OCI-LY1 (cell line): ENCODE data around the gene NOTCH2.

Source experiments
- H2AFZ ChIP-seq: fragments of 200-600 bp; sonication (generic), shearing (Covaris generic); 2 replicates; pipeline ENCODE4 v1.6.0; 2014; ENCODE audit warnings: antibody characterized with exemption, mild to moderate bottlenecking, low read length
- H3F3A ChIP-seq: fragments of 200-600 bp; sonication (generic), shearing (Covaris generic); 2 replicates; pipeline ENCODE4 v1.6.0; 2014; ENCODE audit warnings: mild to moderate bottlenecking, antibody characterized with exemption, low read length, moderate library complexity; ENCODE audit not compliant: insufficient read depth
- H3K27ac ChIP-seq: fragments of 200-600 bp; sonication (generic); 2 replicates; pipeline ENCODE4 v1.5.1; 2014; ENCODE audit warnings: low read length, mixed run types, mild to moderate bottlenecking, low read depth; ENCODE audit not compliant: poor library complexity, severe bottlenecking
- H3K27me3 ChIP-seq: fragments of 200-600 bp; sonication (generic); 2 replicates; pipeline ENCODE4 v1.6.0; 2014; ENCODE audit warnings: antibody characterized with exemption, mild to moderate bottlenecking, low read length, moderate library complexity; ENCODE audit not compliant: insufficient read depth
- H3K36me3 ChIP-seq: fragments of 200-600 bp; sonication (generic); 2 replicates; pipeline ENCODE4 v1.6.1; 2014; ENCODE audit warnings: mild to moderate bottlenecking, antibody characterized with exemption, low read length, moderate library complexity, mixed read lengths; ENCODE audit not compliant: insufficient read depth
- H3K4me1 ChIP-seq: fragments of 200-600 bp; sonication (generic); 2 replicates; pipeline ENCODE4 v1.5.1; 2014; ENCODE audit warnings: mild to moderate bottlenecking, low read length, moderate library complexity; ENCODE audit not compliant: insufficient read depth, severe bottlenecking
- H3K4me2 ChIP-seq: fragments of 200-600 bp; sonication (generic), shearing (Covaris generic); 2 replicates; pipeline ENCODE4 v1.6.1; 2014; ENCODE audit warnings: low read length
- H3K4me3 ChIP-seq: fragments of 200-600 bp; sonication (generic); 2 replicates; pipeline ENCODE4 v1.5.1; 2014; ENCODE audit warnings: low read length, low read depth, mild to moderate bottlenecking, mixed read lengths; ENCODE audit not compliant: poor library complexity, severe bottlenecking
- H3K79me2 ChIP-seq: fragments of 200-600 bp; shearing (Covaris generic); 2 replicates; pipeline ENCODE4 v1.6.1; 2016; ENCODE audit warnings: mixed run types, low read length, mixed read lengths; ENCODE audit not compliant: insufficient read depth
- H3K9ac ChIP-seq: fragments of 200-600 bp; sonication (generic), shearing (Covaris generic); 2 replicates; pipeline ENCODE4 v1.6.1; 2014; ENCODE audit warnings: mild to moderate bottlenecking, low read length, mixed read lengths
- H3K9me2 ChIP-seq: fragments of 200-600 bp; sonication (generic), shearing (Covaris generic); 2 replicates; pipeline ENCODE4 v1.6.1; 2014; ENCODE audit warnings: low read depth, mild to moderate bottlenecking, low read length, mixed read lengths
- H3K9me3 ChIP-seq: fragments of 200-600 bp; shearing (Covaris generic); 2 replicates; pipeline ENCODE4 v1.6.1; 2014; ENCODE audit warnings: low read length, mixed read lengths
- H4K20me1 ChIP-seq: fragments of 200-600 bp; sonication (generic), shearing (Covaris generic); 2 replicates; pipeline ENCODE4 v1.6.0; 2016; ENCODE audit warnings: mild to moderate bottlenecking, low read length; ENCODE audit not compliant: insufficient read depth
- CTCF ChIP-seq: fragments of 200-600 bp; sonication (generic), shearing (Covaris generic); IDR thresholded peaks from 2 replicates; pipeline ENCODE4 v1.5.1; 2017; ENCODE audit warnings: mild to moderate bottlenecking, antibody characterized with exemption, low read length, moderate library complexity, mixed read lengths
- EZH2 ChIP-seq: fragments of 200-600 bp; sonication (generic), shearing (Covaris generic); IDR thresholded peaks from 2 replicates; pipeline ENCODE4 v1.8.0; 2017; ENCODE audit warnings: borderline replicate concordance, mixed run types, mild to moderate bottlenecking, antibody characterized with exemption, low read length, moderate library complexity, mixed read lengths

The NOTCH2 gene

GRCh38 chr1:119911775-119912174, 157.7 kb downstream of the NOTCH2 start:
- Histone ChIP-seq H3K27ac (no peak overlapping the region), H3F3A (no peaks in the 10 kb centered on the region), H3K4me3 (no peak overlapping the region), H3K27me3 (no peaks in the 10 kb centered on the region), H3K79me2 (no peaks in the 10 kb centered on the region), H3K9ac (no peak overlapping the region), H2AFZ (no peak overlapping the region), H4K20me1 (no peaks in the 10 kb centered on the region), H3K4me1 (no peaks in the 10 kb centered on the region), H3K9me2 (no peaks in the 10 kb centered on the region), H3K36me3 (peaks cover 30% of the 10 kb centered on the region), H3K9me3 (no peaks in the 10 kb centered on the region), H3K4me2 (no peak overlapping the region)
- TF ChIP-seq CTCF (no peak), EZH2 (no peak)

GRCh38 chr1:119910618-119911017, 158.8 kb downstream of the NOTCH2 start:
- no peaks in the 10 kb centered on the region for H3K79me2 ChIP-seq
- no peaks in the 10 kb centered on the region for H3K9me2 ChIP-seq
- H3K27ac ChIP-seq, result no peak overlapping the region
- no peak overlapping the region for H3K9ac ChIP-seq
- H3K27me3 ChIP-seq, result no peaks in the 10 kb centered on the region
- no peak overlapping the region for H2AFZ ChIP-seq
- H3K4me3 ChIP-seq, result no peak overlapping the region
- no peaks in the 10 kb centered on the region for H3F3A ChIP-seq
- no peaks in the 10 kb centered on the region for H3K4me1 ChIP-seq
- H4K20me1 ChIP-seq, result no peaks in the 10 kb centered on the region
- H3K9me3 ChIP-seq, result peaks cover 3% of the 10 kb centered on the region; the same call in 1 of the 2 replicates
- TF ChIP-seq CTCF (no peak), EZH2 (no peak)
- no peak overlapping the region for H3K4me2 ChIP-seq
- H3K36me3 ChIP-seq, result peaks cover 18% of the 10 kb centered on the region

GRCh38 chr1:119909890-119910596, 159.4 kb downstream of the NOTCH2 start:
- H4K20me1 ChIP-seq, result no peaks in the 10 kb centered on the region
- no peaks in the 10 kb centered on the region for H3K4me1 ChIP-seq
- H3K27me3 ChIP-seq, result no peaks in the 10 kb centered on the region
- H3K9ac ChIP-seq, result no peak overlapping the region
- H3K4me2 ChIP-seq, result no peak overlapping the region
- H3K4me3 ChIP-seq, result no peak overlapping the region
- H3K9me3 ChIP-seq, result peaks cover 3% of the 10 kb centered on the region; the same call in 1 of the 2 replicates
- H3K36me3 ChIP-seq, result peaks cover 12% of the 10 kb centered on the region; the same call in 1 of the 2 replicates
- no peak overlapping the region for H3K27ac ChIP-seq
- no peaks in the 10 kb centered on the region for H3K79me2 ChIP-seq
- no peak for TF ChIP-seq CTCF
- TF ChIP-seq EZH2, result no peak
- H3F3A ChIP-seq, result no peaks in the 10 kb centered on the region
- no peaks in the 10 kb centered on the region for H3K9me2 ChIP-seq
- no peak overlapping the region for H2AFZ ChIP-seq
